HCT116 (cell line): ENCODE results near the gene DOP1A. TPM values are rescaled to one million over a fixed set of nuclear protein-coding genes. Genes with fewer than 3 reads are reported as not detected.

Experiments used
- ATAC-seq: fragments of 200-7000 bp; cut with Tn5 transposase; 2 replicates; pipeline ENCODE4 v1.9.1; 2020; ENCODE audit warnings: mild to moderate bottlenecking, moderate library complexity
- BruUV-seq: library from RNA; stranded (reverse); fragments of 400-500 nt; replicated peaks from 2 replicates; lab custom pipeline; 2021; lab: Mats Ljungman, UMichigan
- CTCF ChIA-PET: fragments of 300-600 bp; sonication (Branson Sonifier 250); formaldehyde crosslinking; loops from one replicate; lab custom pipeline; 2021; ENCODE audit warnings: antibody characterized with exemption; lab: Charles Lee
- POLR2A ChIA-PET: fragments of 300-600, 350-600 bp; sonication (Branson Sonifier 250); formaldehyde crosslinking; loops from one replicate; lab custom pipeline; 2021; ENCODE audit warnings: antibody characterized with exemption; lab: Charles Lee
- RAD21 ChIA-PET, 2 experiments: fragments of 300-600 bp; sonication (Branson Sonifier 250); formaldehyde crosslinking; loops; one replicate each; lab custom pipeline; 2023; ENCODE audit warnings: low total read pairs in 2 of 2; ENCODE audit not compliant: uncharacterized antibody in 2 of 2, unreplicated experiment in 2 of 2, low non-redundant PET in 1 of 2; lab: Charles Lee
- DNase-seq: peaks from one replicate; pipeline ENCODE4 v3.0.0-alpha.2; 2010; ENCODE audit warnings: low read depth, low spot score
- H2AFZ ChIP-seq: fragments of 200-600 bp; shearing (Covaris generic), sonication (generic); 2 replicates; pipeline ENCODE4 v1.6.1; 2017; ENCODE audit warnings: low read depth, mixed run types, mixed read lengths, antibody characterized with exemption, low read length; ENCODE audit not compliant: poor library complexity, severe bottlenecking
- H3K27ac ChIP-seq: 2 replicates; pipeline ENCODE4 v1.5.1; 2012; ENCODE audit warnings: low read depth, low read length
- H3K27me3 ChIP-seq: fragments of 200-600 bp; sonication (generic); 2 replicates; pipeline ENCODE4 v1.6.1; 2016; ENCODE audit warnings: mixed run types, low read length, mixed read lengths; ENCODE audit not compliant: insufficient read depth
- H3K36me3 ChIP-seq, 2 experiments: fragments of 200-500 bp in 1 of 2; fragments of 200-600 bp in 1 of 2; sonication (Bioruptor generic) in 1 of 2; sonication (generic) in 1 of 2; 2 replicates each; pipeline versions ENCODE4 v1.5.1 to v1.6.1; 2014 to 2016; ENCODE audit warnings: low read length in 2 of 2, inconsistent platforms in 1 of 2, mixed read lengths in 1 of 2, mixed run types in 1 of 2; ENCODE audit not compliant: insufficient read depth in 2 of 2, control insufficient read depth in 1 of 2
- H3K4me1 ChIP-seq, 2 experiments: fragments of 200-600 bp in 1 of 2; sonication (generic) in 1 of 2; 2 replicates each; pipeline versions ENCODE4 v1.5.1 to v1.6.1; 2012 to 2017; ENCODE audit warnings: low read length in 2 of 2, inconsistent platforms in 1 of 2, mild to moderate bottlenecking in 1 of 2, mixed read lengths in 1 of 2, mixed run types in 1 of 2, moderate library complexity in 1 of 2; ENCODE audit not compliant: insufficient read depth in 2 of 2, control insufficient read depth in 1 of 2
- H3K4me2 ChIP-seq: fragments of 200-600 bp; sonication (generic); 2 replicates; pipeline ENCODE4 v1.6.1; 2017; ENCODE audit warnings: mixed run types, low read length, mixed read lengths
- H3K4me3 ChIP-seq, 2 experiments: fragments of 200-600 bp in 1 of 2; sonication (generic) in 1 of 2; replicated peaks in 1 of 2; 2 replicates each; pipeline ENCODE4 v1.5.1; 2011 to 2016; ENCODE audit warnings: low read length in 2 of 2, control low read depth in 1 of 2, low read depth in 1 of 2, mild to moderate bottlenecking in 1 of 2, mixed read lengths in 1 of 2, mixed run types in 1 of 2
- H3K79me2 ChIP-seq: fragments of 200-600 bp; sonication (generic); 2 replicates; pipeline ENCODE4 v1.6.1; 2017; ENCODE audit warnings: mild to moderate bottlenecking, mixed run types, low read length, moderate library complexity, mixed read lengths; ENCODE audit not compliant: insufficient read depth
- H3K9ac ChIP-seq: fragments of 200-600 bp; sonication (generic); 2 replicates; pipeline ENCODE4 v1.6.1; 2016; ENCODE audit warnings: low read length, mixed read lengths
- H3K9me2 ChIP-seq: fragments of 200-600 bp; sonication (generic), shearing (Covaris generic); 2 replicates; pipeline ENCODE4 v1.6.1; 2017; ENCODE audit warnings: mixed run types, mild to moderate bottlenecking, moderate library complexity; ENCODE audit not compliant: insufficient read depth
- H3K9me3 ChIP-seq, 2 experiments: fragments of 200-500 bp in 1 of 2; fragments of 200-600 bp in 1 of 2; sonication (Bioruptor generic) in 1 of 2; sonication (generic) in 1 of 2; 2 replicates each; pipeline ENCODE4 v1.6.1; 2014 to 2017; ENCODE audit warnings: low read length in 2 of 2, mixed read lengths in 2 of 2, inconsistent platforms in 1 of 2, low read depth in 1 of 2, mild to moderate bottlenecking in 1 of 2, mixed run types in 1 of 2, moderate library complexity in 1 of 2; ENCODE audit not compliant: control insufficient read depth in 1 of 2, insufficient read depth in 1 of 2
- H4K20me1 ChIP-seq: fragments of 200-600 bp; sonication (generic), shearing (Covaris generic); 2 replicates; pipeline ENCODE4 v1.6.1; 2017; ENCODE audit warnings: mixed run types, mild to moderate bottlenecking, moderate library complexity; ENCODE audit not compliant: insufficient read depth
- ATF3 ChIP-seq: IDR thresholded peaks from 2 replicates; pipeline ENCODE4 v1.6.1; 2012
- CBX3 ChIP-seq: IDR thresholded peaks from 2 replicates; pipeline ENCODE4 v1.6.1; 2012; ENCODE audit warnings: low read depth
- CEBPB ChIP-seq: IDR thresholded peaks from 2 replicates; pipeline ENCODE4 v1.6.1; 2012; ENCODE audit warnings: low read depth
- CTCF ChIP-seq, 3 experiments: fragments of 200-600 bp in 1 of 3; sonication (generic) in 1 of 3; IDR thresholded peaks in 2 of 3; conservative IDR thresholded peaks in 1 of 3; 2 replicates each; pipeline ENCODE4 v1.5.1; 2012 to 2017; ENCODE audit warnings: low read depth in 2 of 3, low read length in 2 of 3, antibody characterized with exemption in 1 of 3, borderline replicate concordance in 1 of 3, control low read depth in 1 of 3, mild to moderate bottlenecking in 1 of 3, mixed read lengths in 1 of 3, mixed run types in 1 of 3, moderate library complexity in 1 of 3; ENCODE audit not compliant: insufficient read depth in 1 of 3
- EGR1 ChIP-seq: IDR thresholded peaks from 2 replicates; pipeline ENCODE4 v1.6.1; 2012; ENCODE audit warnings: low read depth
- ELF1 ChIP-seq: IDR thresholded peaks from 2 replicates; pipeline ENCODE4 v1.6.1; 2012; ENCODE audit warnings: low read depth, borderline replicate concordance
- EZH2 ChIP-seq: fragments of 200-600 bp; sonication (generic); IDR thresholded peaks from 2 replicates; pipeline ENCODE4 v1.6.1; 2017; ENCODE audit warnings: antibody characterized with exemption, mixed run types
- EZH2phosphoT487 ChIP-seq: fragments of 200-600 bp; IDR thresholded peaks from 2 replicates; pipeline ENCODE4 v1.6.1; 2018; ENCODE audit warnings: antibody characterized with exemption, borderline replicate concordance
- POLR2A ChIP-seq: IDR thresholded peaks from 2 replicates; pipeline ENCODE4 v1.7.0; 2011; ENCODE audit warnings: borderline replicate concordance; ENCODE audit not compliant: insufficient read depth, insufficient read length; ENCODE audit errors: extremely low read depth
- POLR2AphosphoS5 ChIP-seq: IDR thresholded peaks from 2 replicates; pipeline ENCODE4 v1.6.1; 2011; ENCODE audit warnings: mild to moderate bottlenecking, low read depth, low read length, moderate library complexity
- RAD21 ChIP-seq: IDR thresholded peaks from 2 replicates; pipeline ENCODE4 v1.6.1; 2012; ENCODE audit warnings: low read depth, mild to moderate bottlenecking
- SIN3A ChIP-seq: IDR thresholded peaks from 2 replicates; pipeline ENCODE4 v1.6.1; 2012; ENCODE audit warnings: low read depth
- YY1 ChIP-seq: IDR thresholded peaks from 2 replicates; pipeline ENCODE4 v1.6.1; 2011; ENCODE audit warnings: low read length, low read depth, moderate library complexity, mild to moderate bottlenecking; ENCODE audit not compliant: insufficient replicate concordance; ENCODE audit errors: extremely low read depth
- ZFX ChIP-seq: fragments of 450-650 bp; IDR thresholded peaks from 2 replicates; pipeline ENCODE4 v1.6.1; 2017
- ZNF274 ChIP-seq: fragments of 200-500 bp; sonication (Bioruptor generic); IDR thresholded peaks from 2 replicates; pipeline ENCODE4 v1.6.1; 2014; ENCODE audit warnings: mild to moderate bottlenecking, low read depth, low read length, inconsistent platforms
- intact Hi-C: fragments of 100-400 bp; cut with micrococcal nuclease; formaldehyde crosslinking; loops from 2 replicates; pipeline ENCODE4 v1.10.0; 2022
- total RNA-seq: library from RNA; stranded (reverse); gene quantifications from one replicate; pipeline ENCODE4 v1.2.1, GENCODE V29; 2021; ENCODE audit not compliant: unreplicated experiment

Gene DOP1A
- total RNA-seq, 1 experiment from 2014 or later, result 7.1 TPM

GRCh38 chr6:83092756-83093399 is 25.4 kb downstream of the DOP1A start:
- Histone ChIP-seq H3K4me1 (no peaks in the 10 kb centered on the region), H3K4me3 (no peak overlapping the region), H2AFZ (no peak overlapping the region), H3K27me3 (no peaks in the 10 kb centered on the region), H3K9me2 (no peaks in the 10 kb centered on the region), H3K36me3 (no peaks in the 10 kb centered on the region), H3K9ac (no peak overlapping the region), H3K9me3 (no peaks in the 10 kb centered on the region), H3K79me2 (no peaks in the 10 kb centered on the region), H4K20me1 (no peaks in the 10 kb centered on the region), H3K27ac (no peak overlapping the region), H3K4me2 (no peak overlapping the region)
- TF ChIP-seq EGR1 (no peak), EZH2 (no peak), ZFX (no peak), YY1 (no peak), SIN3A (no peak), CTCF (IDR thresholded peaks at IDR 0.05 in 2 of 3, conservative IDR thresholded peaks at IDR 0.05 in 1 of 3; ENCODE audit: borderline replicate concordance in 1 of 3, insufficient read depth in 1 of 3, low read depth in 2 of 3, low read length in 2 of 3) (no peak), RAD21 (no peak), ZNF274 (no peak), CEBPB (no peak), EZH2phosphoT487 (no peak), POLR2AphosphoS5 (no peak), ELF1 (no peak), ATF3 (no peak), CBX3 (no peak), POLR2A (no peak)
- ATAC-seq (no peak), DNase-seq (no peak)
- ChIA-PET CTCF (no interaction called here), RAD21 (no interaction called here), POLR2A (no interaction called here)
- BruUV-seq, result no TSS peak
- intact Hi-C loops, result no loop called here
